Ishikawa (cell line): Measurements from ENCODE around the gene NPTN.

ENCODE experiments used
- CEBPB ChIP-seq: IDR thresholded peaks from 2 replicates; pipeline ENCODE4 v1.6.1; 2012
- CREB1 ChIP-seq: IDR thresholded peaks from 2 replicates; pipeline ENCODE4 v1.6.1; 2012; ENCODE audit warnings: low read depth
- EGR1 ChIP-seq: IDR thresholded peaks from 2 replicates; pipeline ENCODE4 v1.6.1; 2012
- EP300 ChIP-seq: IDR thresholded peaks from 2 replicates; pipeline ENCODE4 v1.6.1; 2012; ENCODE audit warnings: borderline replicate concordance
- FOXM1 ChIP-seq: IDR thresholded peaks from 2 replicates; pipeline ENCODE4 v1.6.1; 2012; ENCODE audit warnings: low read depth, borderline replicate concordance
- MAX ChIP-seq: IDR thresholded peaks from 2 replicates; pipeline ENCODE4 v1.6.1; 2012
- NFIC ChIP-seq: IDR thresholded peaks from 2 replicates; pipeline ENCODE4 v1.6.1; 2012
- RAD21 ChIP-seq: IDR thresholded peaks from 2 replicates; pipeline ENCODE4 v1.6.1; 2012; ENCODE audit warnings: low read depth
- REST ChIP-seq: IDR thresholded peaks from 2 replicates; pipeline ENCODE4 v1.6.1; 2012; ENCODE audit warnings: low read depth, mild to moderate bottlenecking
- TAF1 ChIP-seq: IDR thresholded peaks from 2 replicates; pipeline ENCODE4 v1.6.1; 2012; ENCODE audit warnings: low read depth, mild to moderate bottlenecking
- TCF12 ChIP-seq: IDR thresholded peaks from 2 replicates; pipeline ENCODE4 v1.6.1; 2012; ENCODE audit warnings: low read depth
- TEAD4 ChIP-seq: IDR thresholded peaks from 2 replicates; pipeline ENCODE4 v1.6.1; 2012
- USF1 ChIP-seq: IDR thresholded peaks from 2 replicates; pipeline ENCODE4 v1.6.1; 2012
- YY1 ChIP-seq: IDR thresholded peaks from 2 replicates; pipeline ENCODE4 v1.6.1; 2012; ENCODE audit warnings: low read depth
- ZBTB7A ChIP-seq: IDR thresholded peaks from 2 replicates; pipeline ENCODE4 v1.6.1; 2012; ENCODE audit warnings: low read depth

Gene NPTN

GRCh38 chr15:73633111-73633990 is at the start of gene NPTN:
Gene NPTN, minus strand, starts transcription at chr15:73633389. Its CDS starts 174 bp downstream, at chr15:73633215.
- TF ChIP-seq MAX, result peak; percentile 91
- TF ChIP-seq TAF1, result peak; percentile 74
- no peak for TF ChIP-seq EP300
- TF ChIP-seq USF1, result peak; percentile 100
- TF ChIP-seq EGR1, result peak; percentile 72; the same call in 1 of the 2 replicates

- no peak for TF ChIP-seq NFIC
- TF ChIP-seq CEBPB, result no peak
- no peak for TF ChIP-seq MAX
- TF ChIP-seq ZBTB7A, result no peak
- no peak for TF ChIP-seq EGR1
- TF ChIP-seq TEAD4, result no peak
- no peak for TF ChIP-seq EP300
- TF ChIP-seq CREB1, result no peak
- TF ChIP-seq FOXM1, result no peak
- TF ChIP-seq YY1, result no peak
- TF ChIP-seq TCF12, result no peak
- no peak for TF ChIP-seq RAD21
- TF ChIP-seq TAF1, result no peak
- TF ChIP-seq REST, result no peak
- TF ChIP-seq USF1, result no peak
Observed at GRCh38 chr15:73682600-73683090, 49.5 kb upstream of the NPTN start.

- no peak for TF ChIP-seq YY1
- no peak for TF ChIP-seq CEBPB
- TF ChIP-seq MAX, result no peak
- no peak for TF ChIP-seq EP300
Observed at GRCh38 chr15:73681856-73682599, 48.8 kb upstream of the NPTN start.

GRCh38 chr15:73681063-73681462 is 47.9 kb upstream of the NPTN start:
- TF ChIP-seq YY1, result no peak
- TF ChIP-seq TCF12, result no peak
- TF ChIP-seq EGR1, result no peak
- TF ChIP-seq FOXM1, result no peak
- no peak for TF ChIP-seq NFIC
- no peak for TF ChIP-seq CEBPB
- TF ChIP-seq TEAD4, result no peak
- TF ChIP-seq RAD21, result no peak

- TF ChIP-seq CREB1, result no peak
- no peak for TF ChIP-seq TCF12
- no peak for TF ChIP-seq EP300
- TF ChIP-seq TAF1, result no peak
- no peak for TF ChIP-seq RAD21
- no peak for TF ChIP-seq MAX
- TF ChIP-seq FOXM1, result no peak
- no peak for TF ChIP-seq REST
- TF ChIP-seq NFIC, result no peak
- TF ChIP-seq USF1, result no peak
- no peak for TF ChIP-seq ZBTB7A
Observed at GRCh38 chr15:73680549-73680948, 47.4 kb upstream of the NPTN start.
